Stimulated activated CD4-positive, alpha-beta T cell treated with anti-CD3 and anti-CD28 coated beads, TNF-alpha, amount 100 ng/mL, for 4 hours (primary cell): ENCODE data around the gene UFD1.

Experiments
- DNase-seq, 3 experiments: peaks; one replicate each; pipeline ENCODE4 v3.0.0-alpha.2; 2020; ENCODE audit warnings: low read depth in 3 of 3

Gene UFD1

GRCh38 chr22:19496324-19496630, 17.3 kb upstream of the UFD1 start:
- no peak for DNase-seq

DNA sequence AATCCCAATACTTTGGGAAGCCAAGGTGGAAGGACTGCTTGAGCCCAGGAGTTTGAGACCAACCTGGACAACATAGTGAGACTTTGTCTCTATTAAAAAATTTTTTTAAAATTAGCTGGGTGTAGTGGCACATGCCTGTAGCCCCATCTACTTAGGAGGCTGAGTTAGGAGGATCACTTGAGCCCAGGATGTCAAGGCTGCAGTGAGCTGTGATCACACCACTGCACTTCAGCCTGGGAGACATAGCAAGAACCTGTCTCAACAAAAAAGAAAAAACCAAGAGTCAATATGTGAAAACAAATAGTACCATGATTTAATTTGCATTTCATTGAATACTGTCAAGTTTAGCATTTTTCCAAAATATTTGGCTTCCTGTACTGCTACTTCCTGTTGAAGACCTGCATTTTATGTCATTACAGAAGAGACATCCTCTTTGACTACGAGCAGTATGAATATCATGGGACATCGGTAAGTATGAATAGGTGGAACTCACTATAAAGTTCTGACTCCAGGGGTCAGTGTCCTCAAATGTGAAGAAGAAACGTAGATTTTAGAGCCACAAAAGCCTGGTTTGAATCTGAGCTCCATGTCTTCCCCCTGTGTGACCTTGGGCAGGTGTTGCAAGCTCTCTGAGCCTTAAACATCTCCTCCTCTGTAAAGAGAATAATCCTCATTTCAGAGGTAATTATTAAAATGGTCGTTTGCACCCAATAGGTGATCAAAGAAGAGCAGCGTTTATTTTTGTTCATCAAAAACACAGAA, 16.8 kb upstream of the UFD1 start:
- DNase-seq = no peak

DNA sequence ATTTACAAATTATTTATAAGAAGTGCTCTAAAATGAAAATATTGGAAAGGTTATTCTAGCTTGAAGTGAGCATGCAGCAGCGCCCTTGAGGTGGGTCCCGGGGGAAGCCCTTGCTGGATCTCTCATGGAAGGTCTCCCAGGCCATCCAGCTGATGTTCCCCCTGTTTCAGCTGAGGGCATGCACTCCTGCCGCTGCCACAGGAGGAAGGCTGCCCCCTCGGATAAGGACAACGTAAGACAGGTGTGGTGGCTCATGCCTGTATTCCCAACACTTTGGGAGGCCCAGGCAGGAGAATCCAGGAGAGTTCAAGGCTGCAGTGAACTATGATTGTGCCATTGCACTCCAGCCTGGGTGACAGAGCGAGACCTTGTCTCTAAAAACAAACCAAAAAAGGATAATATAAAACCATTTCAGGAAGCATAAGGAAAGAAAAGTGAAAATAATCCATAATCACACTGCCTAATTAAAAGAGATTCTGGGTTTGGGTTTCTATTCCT, 15.7 kb upstream of the UFD1 start:
- DNase-seq = no peak

DNA sequence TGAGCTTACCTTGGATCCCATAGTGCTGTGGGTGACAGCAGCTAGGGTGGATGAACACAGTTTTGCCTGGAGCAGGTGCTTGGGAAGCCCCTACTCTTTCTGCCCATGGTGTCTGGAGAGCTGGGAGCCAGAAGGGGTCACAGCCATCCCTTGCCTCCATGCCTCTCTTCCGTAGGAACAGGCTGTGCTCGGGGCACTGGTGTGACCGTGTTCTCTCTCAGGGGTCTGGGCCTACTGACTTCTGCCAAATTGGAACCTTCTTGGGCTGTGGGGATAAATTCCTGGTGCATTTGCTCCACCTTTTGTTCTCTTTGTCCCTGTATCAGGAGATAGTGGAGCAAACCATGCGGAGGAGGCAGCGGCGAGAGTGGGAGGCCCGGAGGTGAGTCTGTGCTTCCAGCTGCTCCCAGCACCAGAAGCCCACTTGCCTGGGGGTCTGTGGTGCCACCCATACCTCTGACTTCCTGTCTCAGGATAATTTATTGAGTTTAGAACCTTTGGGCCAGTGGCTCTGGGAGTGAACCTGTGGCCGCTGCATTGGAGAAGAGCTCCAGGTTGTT, 15.1 kb upstream of the UFD1 start:
- DNase-seq = no peak

DNA sequence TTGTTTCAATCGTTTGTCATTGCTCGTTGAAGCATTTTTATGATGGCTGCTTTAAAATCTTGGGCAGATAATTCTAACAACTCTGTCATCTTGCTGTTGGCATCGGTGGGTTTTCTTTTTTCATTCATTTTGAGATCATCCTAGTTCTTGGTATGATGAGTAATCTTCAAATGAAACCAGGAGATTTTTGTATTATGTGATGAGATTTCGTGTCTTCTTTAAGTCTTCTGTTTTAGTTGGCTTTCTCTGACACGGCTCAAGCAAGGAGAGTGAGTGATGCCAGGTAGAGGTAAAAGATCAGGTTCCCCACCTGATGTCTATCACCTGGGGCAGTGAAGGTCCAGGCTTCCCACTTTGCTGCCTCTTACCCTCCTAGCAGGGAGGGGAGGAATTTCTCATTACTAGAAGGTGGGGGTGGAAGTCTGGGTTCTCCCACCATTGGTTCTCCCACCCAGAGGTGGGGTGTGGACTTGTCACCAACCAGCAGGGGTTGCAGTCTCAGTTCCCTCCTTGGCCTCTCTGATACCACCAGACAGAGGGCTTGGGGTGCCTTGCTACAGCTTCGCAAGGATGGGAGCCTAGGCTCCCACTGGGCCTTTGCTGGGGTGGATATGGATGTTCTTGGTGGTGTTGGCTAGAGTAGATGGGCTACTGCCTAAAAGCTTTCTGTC, 13.6 kb upstream of the UFD1 start:
- DNase-seq = no peak

- DNase-seq = no peak
Measured at GRCh38 chr22:19490628-19491230, 11.7 kb upstream of the UFD1 start.

- no peak for DNase-seq
Measured at GRCh38 chr22:19488884-19489843, 10.2 kb upstream of the UFD1 start.

DNA sequence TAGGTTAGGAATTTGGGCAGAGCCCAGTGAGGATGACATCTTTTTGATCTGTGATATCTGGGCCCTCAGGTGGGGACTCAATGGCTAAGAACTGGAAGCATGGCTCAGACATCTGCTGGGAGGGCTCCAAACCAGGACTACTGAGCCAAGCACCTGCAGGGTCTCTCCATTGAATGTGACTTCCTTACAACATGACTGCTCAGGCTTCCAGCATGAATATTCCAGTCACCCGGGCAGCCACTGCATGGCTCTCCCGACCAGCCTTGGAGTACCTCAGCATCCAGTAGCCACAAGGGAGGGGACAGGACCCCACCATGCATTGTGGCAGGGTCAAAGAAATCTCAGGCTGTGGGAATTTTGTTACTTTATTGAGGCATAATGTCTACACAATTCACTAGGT, 9.3 kb upstream of the UFD1 start:
- no peak for DNase-seq

DNA sequence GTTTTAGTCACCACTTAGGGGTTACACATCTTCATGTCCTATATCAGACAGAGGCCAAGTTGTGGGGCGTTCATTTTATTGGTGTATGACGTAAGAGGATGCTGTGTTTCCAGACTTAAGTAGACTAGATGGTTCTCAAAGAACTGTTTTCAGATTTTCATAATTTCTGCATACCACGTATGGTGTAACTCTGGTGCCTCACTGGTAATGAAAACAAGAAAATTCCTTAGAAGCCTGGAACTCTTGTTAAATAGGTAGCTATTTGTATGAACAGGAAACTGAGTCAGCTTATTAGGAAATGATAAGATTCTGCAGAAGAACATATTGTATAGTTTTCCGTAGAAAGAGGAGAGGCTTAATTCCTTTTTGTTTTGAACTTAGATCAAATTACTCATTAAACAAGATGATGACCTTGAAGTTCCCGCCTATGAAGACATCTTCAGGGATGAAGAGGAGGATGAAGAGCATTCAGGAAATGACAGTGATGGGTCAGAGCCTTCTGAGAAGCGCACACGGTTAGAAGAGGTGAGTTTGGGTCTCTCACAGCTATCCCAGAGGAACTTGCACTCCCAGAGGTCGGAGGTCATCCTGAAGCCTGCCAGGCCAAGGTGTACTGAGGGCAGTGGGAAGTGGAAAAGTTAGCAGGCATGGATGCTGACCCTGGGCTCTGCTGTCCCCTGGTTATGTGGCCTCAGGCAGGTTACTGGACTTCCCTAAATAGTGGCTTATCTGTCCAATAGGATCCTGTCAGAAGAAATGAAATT, 4.7 kb upstream of the UFD1 start:
- no peak for DNase-seq

DNA sequence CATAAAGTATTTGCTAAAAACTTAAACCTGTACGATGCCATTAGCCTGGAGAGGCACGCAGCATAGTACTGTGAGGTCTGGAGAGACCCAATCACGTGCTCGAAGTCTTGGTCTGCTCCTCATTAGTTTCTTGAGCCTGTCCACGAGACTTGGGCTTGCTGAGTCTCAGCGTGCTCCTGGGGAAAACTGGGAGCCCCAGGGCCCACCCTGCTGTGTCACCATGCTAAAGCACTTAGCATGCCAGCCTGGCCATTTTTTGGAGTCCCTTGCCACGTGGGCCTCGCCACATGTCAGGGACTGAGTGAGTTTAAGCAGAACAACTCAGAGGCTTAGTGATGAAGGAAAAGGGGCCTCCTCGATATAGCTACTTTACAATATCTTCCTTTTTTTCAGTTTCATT, 3.3 kb upstream of the UFD1 start:
- no peak for DNase-seq

GRCh38 chr22:19480789-19481188, 1.8 kb upstream of the UFD1 start:
- DNase-seq = no peak

DNA sequence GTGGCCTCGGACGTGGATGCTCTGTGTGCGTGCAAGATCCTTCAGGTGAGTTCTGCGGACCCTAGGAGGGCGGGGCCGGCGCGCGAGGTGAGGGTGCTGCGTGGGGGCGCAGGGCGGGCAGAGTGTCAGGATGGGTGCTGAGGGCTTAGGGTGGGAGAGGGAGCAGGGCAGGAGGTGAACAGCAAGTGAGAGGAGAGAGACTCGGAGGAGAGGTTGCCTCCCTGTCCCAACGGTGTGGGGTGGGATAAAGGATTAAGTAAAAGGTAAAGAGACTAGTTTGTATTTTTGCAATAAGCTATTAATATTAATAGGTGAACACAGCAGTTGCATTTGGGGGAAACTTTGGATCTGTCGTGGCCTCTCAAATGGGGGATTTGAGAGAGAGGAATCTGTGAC, 1.2 kb upstream of the UFD1 start:
- no peak for DNase-seq

DNA sequence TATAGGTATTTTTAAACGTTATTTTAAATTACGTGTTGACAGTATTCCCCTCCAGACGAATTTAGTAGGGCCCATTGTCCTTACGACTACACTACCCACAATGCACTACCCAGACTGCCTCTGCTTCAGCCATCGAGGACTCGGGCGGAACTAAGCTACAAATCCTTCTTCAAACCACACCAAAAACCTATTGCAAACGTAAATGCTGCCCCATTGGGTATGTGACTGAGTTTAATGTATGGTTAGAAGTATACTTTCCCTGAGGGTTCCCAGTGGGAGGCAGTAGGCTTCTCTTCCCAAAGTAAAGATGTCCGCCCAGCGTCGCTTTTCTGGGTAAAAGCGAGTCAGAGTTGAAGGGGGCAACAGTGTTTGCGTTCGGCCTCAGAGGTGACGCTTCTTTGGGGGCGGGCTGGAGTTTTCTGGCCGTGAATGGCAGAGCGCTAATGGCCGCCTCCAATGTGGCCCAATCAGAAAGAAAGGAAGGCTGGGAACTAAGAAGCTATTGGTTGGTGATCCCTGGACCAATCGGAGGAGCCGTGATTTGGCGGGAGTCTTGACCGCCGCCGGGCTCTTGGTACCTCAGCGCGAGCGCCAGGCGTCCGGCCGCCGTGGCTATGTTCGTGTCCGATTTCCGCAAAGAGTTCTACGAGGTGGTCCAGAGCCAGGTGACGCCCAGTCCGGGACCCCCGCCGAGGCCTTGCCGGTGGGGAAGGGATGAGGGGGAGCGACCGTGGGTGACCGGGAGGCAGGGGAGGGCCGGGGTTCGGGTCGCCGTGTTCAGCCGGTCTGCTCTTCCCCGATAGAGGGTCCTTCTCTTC, 571 bp upstream of the UFD1 start, which contains the start of gene CDC45:
TSS of gene CDC45 (plus strand) at position 566 of the 818 bp plus-strand sequence. CDS start at position 615, 49 bp downstream.
- DNase-seq = peak; percentile 70 to 88 (median 85)

GRCh38 chr22:19478045-19478900, 720 bp downstream of the UFD1 start:
- peak in 1 of 3 experiments; percentile 7 for DNase-seq

DNA sequence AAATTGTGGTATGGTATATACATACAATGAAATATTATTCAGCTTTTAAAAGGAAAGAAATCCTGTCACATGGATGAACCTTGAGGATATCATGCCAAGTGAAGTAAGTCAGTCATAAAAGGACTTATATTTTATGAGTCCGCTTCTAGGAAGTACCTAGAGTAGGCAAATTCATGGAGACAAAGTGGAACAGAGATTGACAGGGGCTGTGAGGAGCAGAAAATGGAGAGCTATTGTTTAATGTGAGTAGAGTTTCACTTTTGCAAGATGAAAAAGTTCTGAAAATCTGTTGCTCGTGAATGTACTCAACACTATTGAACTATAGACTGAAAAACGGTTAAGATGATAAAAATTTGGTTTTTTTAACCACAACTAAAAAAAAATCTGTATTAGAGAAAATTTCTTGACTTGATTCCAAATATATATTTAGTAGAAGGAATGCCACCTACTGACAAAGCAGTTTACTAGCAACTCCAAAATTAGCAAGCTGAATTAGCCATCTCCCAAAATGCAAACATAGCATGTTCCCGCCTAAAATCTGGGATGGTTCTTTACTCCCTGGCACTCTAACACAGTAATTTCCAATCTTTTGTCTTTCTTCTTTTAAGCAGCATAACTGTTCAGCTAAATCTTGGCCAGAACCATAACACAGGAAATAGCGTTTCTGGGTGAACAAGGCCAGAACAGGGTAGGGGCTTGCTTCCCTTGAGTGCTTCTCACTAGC, 1.5 kb downstream of the UFD1 start:
- DNase-seq = no peak

DNA sequence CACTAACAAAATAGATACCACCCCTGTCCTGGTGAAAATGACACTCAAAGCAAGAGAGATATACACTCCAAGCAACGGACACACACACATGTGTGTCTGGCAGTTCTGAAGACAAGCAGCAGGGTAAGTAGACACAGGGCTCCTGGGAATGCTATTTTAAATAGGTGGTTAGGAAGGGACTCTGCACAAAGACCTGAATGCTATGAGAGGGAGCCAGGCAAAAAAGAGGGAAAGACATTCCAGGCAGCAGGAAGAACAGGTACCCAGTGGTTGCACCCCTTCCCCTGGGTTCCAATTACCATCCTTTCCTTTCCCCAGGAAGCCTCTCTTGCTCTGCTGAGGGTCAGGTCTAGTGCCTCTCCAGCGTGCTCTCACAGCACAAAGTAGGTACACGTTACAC, 3.0 kb downstream of the UFD1 start:
- DNase-seq = no peak

GRCh38 chr22:19473578-19473977, 5.4 kb downstream of the UFD1 start:
- no peak for DNase-seq

- DNase-seq = no peak
Measured at GRCh38 chr22:19472233-19472632, 6.8 kb downstream of the UFD1 start.
